HepG2 (cell line): ENCODE data around the gene FSIP1. TPM values are rescaled to one million over a fixed set of nuclear protein-coding genes. Genes with fewer than 3 reads are reported as not detected.

Source experiments
- ATAC-seq: fragments of 200-7000 bp; cut with Tn5 transposase; 3 replicates; pipeline ENCODE4 v1.9.1; 2020; ENCODE audit warnings: mild to moderate bottlenecking, moderate library complexity
- BruUV-seq: library from RNA; stranded (reverse); fragments of 400-500 nt; replicated peaks from 2 replicates; lab custom pipeline; 2021; lab: Mats Ljungman, UMichigan
- CTCF ChIA-PET: fragments of 300-600 bp; formaldehyde crosslinking; extraction: SDS; loops from one replicate; lab custom pipeline; 2021; ENCODE audit warnings: low total read pairs, inconsistent platforms, low intra/inter-chr PET ratio; lab: Yijun Ruan, JAX
- POLR2A ChIA-PET: fragments of 350-600 bp; sonication (Branson Sonifier 250); formaldehyde crosslinking; loops from one replicate; lab custom pipeline; 2020; ENCODE audit warnings: antibody characterized with exemption, inconsistent platforms; lab: Yijun Ruan, JAX
- DNase-seq: peaks from one replicate; pipeline ENCODE4 v3.0.0-alpha.2; 2015; ENCODE audit warnings: low spot score
- FAIRE-seq: peaks from 3 replicates; lab custom pipeline; 2011; peaks lifted over from hg19 to GRCh38; lab: Jason Lieb, UNC
- H2AFZ ChIP-seq: one replicate; pipeline ENCODE4 v1.6.1; 2011; ENCODE audit warnings: low read length, inconsistent platforms
- H3K27ac ChIP-seq: fragments of 300-600 bp; 3 replicates; pipeline ENCODE4 v1.8.0; 2011; ENCODE audit warnings: mixed run types, mild to moderate bottlenecking, mixed read lengths, low read length, inconsistent platforms; ENCODE audit not compliant: insufficient read depth; ENCODE audit errors: extremely low read length
- H3K27me3 ChIP-seq, 2 experiments: fragments of 200-600 bp in 1 of 2; 2 replicates in 1 of 2; 3 replicates in 1 of 2; pipeline versions ENCODE4 v1.6.0 to v1.8.0; 2011; ENCODE audit warnings: low read length in 2 of 2, mild to moderate bottlenecking in 2 of 2, moderate library complexity in 2 of 2, inconsistent platforms in 1 of 2; ENCODE audit not compliant: insufficient read depth in 2 of 2, control insufficient read depth in 1 of 2
- H3K36me3 ChIP-seq, 2 experiments: fragments of 200-600 bp in 1 of 2; replicated peaks in 1 of 2; 2 replicates in 1 of 2; 3 replicates in 1 of 2; pipeline versions ENCODE4 v1.5.1 to v1.8.0; 2011; ENCODE audit warnings: low read length in 2 of 2, inconsistent platforms in 1 of 2; ENCODE audit not compliant: insufficient read depth in 2 of 2, control insufficient read depth in 1 of 2
- H3K4me1 ChIP-seq: 2 replicates; pipeline ENCODE4 v1.5.1; 2012; ENCODE audit warnings: low read length, inconsistent platforms; ENCODE audit not compliant: insufficient read depth
- H3K4me2 ChIP-seq: 2 replicates; pipeline ENCODE4 v1.6.0; 2011; ENCODE audit warnings: low read depth, low read length, inconsistent platforms
- H3K4me3 ChIP-seq, 3 experiments: fragments of 200-600 bp in 1 of 3; sonication (generic), shearing (Covaris generic) in 1 of 3; replicated peaks in 1 of 3; 2 replicates each; pipeline ENCODE4 v1.5.1; 2011 to 2016; ENCODE audit warnings: low read length in 3 of 3, inconsistent platforms in 2 of 3, low read depth in 2 of 3, mild to moderate bottlenecking in 2 of 3, control low read depth in 1 of 3, mixed read lengths in 1 of 3; ENCODE audit not compliant: insufficient read depth in 1 of 3
- H3K79me2 ChIP-seq: one replicate; pipeline ENCODE4 v1.6.1; 2011; ENCODE audit warnings: low read length, inconsistent platforms; ENCODE audit not compliant: insufficient read depth
- H3K9ac ChIP-seq: 2 replicates; pipeline ENCODE4 v1.6.0; 2011; ENCODE audit warnings: mild to moderate bottlenecking, low read depth, low read length, inconsistent platforms; ENCODE audit not compliant: insufficient read depth
- H3K9me3 ChIP-seq: 2 replicates; pipeline ENCODE4 v1.5.1; 2012; ENCODE audit warnings: mild to moderate bottlenecking, low read length
- H4K20me1 ChIP-seq: 2 replicates; pipeline ENCODE4 v1.6.0; 2011; ENCODE audit warnings: inconsistent platforms, mild to moderate bottlenecking, low read length, moderate library complexity; ENCODE audit not compliant: insufficient read depth
- ATAD3A ChIP-seq: sonication (generic); formaldehyde crosslinking; IDR thresholded peaks from 2 replicates; pipeline ENCODE4 v1.4.0; 2020; ENCODE audit warnings: missing genetic modification reagents
- FOXC1 ChIP-seq: sonication (generic); formaldehyde crosslinking; IDR thresholded peaks from 2 replicates; pipeline ENCODE4 v1.8.0; 2022; ENCODE audit warnings: mild to moderate bottlenecking, missing genetic modification reagents, borderline replicate concordance
- JDP2 ChIP-seq: sonication (generic); formaldehyde crosslinking; IDR thresholded peaks from 2 replicates; pipeline ENCODE4 v1.8.1; 2022; ENCODE audit warnings: missing genetic modification reagents, borderline replicate concordance
- RFXAP ChIP-seq: sonication (generic); formaldehyde crosslinking; IDR thresholded peaks from 2 replicates; pipeline ENCODE4 v1.4.0; 2020; ENCODE audit warnings: missing genetic modification reagents, borderline replicate concordance
- SOX13 ChIP-seq, 3 experiments: fragments of 450-650 bp in 1 of 3; sonication (generic) in 1 of 3; formaldehyde crosslinking in 1 of 3; IDR thresholded peaks in 2 of 3; conservative IDR thresholded peaks in 1 of 3; 2 replicates each; pipeline versions ENCODE4 v1.5.0 to v1.6.1; 2016 to 2020; ENCODE audit warnings: antibody characterized with exemption in 1 of 3, mild to moderate bottlenecking in 1 of 3, missing compliant biosample characterization in 1 of 3, missing genetic modification reagents in 1 of 3, moderate library complexity in 1 of 3
- THAP11 ChIP-seq: IDR thresholded peaks from 2 replicates; pipeline ENCODE4 v1.6.1; 2016; ENCODE audit warnings: missing biosample characterization, missing genetic modification reagents
- ZNF296 ChIP-seq: sonication (generic); formaldehyde crosslinking; conservative IDR thresholded peaks from 2 replicates; pipeline ENCODE4 v1.5.0; 2020; ENCODE audit warnings: mild to moderate bottlenecking, missing genetic modification reagents
- ZNF451 ChIP-seq: sonication (generic); formaldehyde crosslinking; IDR thresholded peaks from 2 replicates; pipeline ENCODE4 v1.5.0; 2020; ENCODE audit warnings: mild to moderate bottlenecking, missing genetic modification reagents
- ZNF672 ChIP-seq: sonication (generic); formaldehyde crosslinking; IDR thresholded peaks from 2 replicates; pipeline ENCODE4 v1.8.1; 2022; ENCODE audit warnings: missing genetic modification reagents
- ZNF772 ChIP-seq: sonication (generic); formaldehyde crosslinking; IDR thresholded peaks from 2 replicates; pipeline ENCODE4 v1.5.0; 2020; ENCODE audit warnings: mild to moderate bottlenecking, missing genetic modification reagents
- WGBS: methylation state at CpG from one replicate; pipeline ENCODE4 v1.1.6; 2017; ENCODE audit warnings: low lambda C conversion rate; 5-methylcytosine and 5-hydroxymethylcytosine counted together
- in situ Hi-C: cut with HindIII; loops from 2 replicates; pipeline ENCODE4 v1.10.0; 2017; ENCODE audit warnings: low pct_unique_long_range_greater_than_20kb; ENCODE audit not compliant: extremely low pct_ligation_motif_present
- intact Hi-C: fragments of 100-400 bp; cut with micrococcal nuclease; formaldehyde crosslinking; loops from one replicate; pipeline ENCODE4 v1.10.0; 2022; ENCODE audit not compliant: unreplicated experiment
- polyA plus RNA-seq, 8 experiments: library from polyadenylated mRNA; depleted of rRNA in 3 of 8; stranded (reverse) in 7 of 8; unstranded in 1 of 8; fragments of >200 nt; fragmentation: Illumina TruSeq in 4 of 8; extraction: Trizol in 4 of 8; gene quantifications; 2 replicates each; pipeline versions ENCODE4 v1.2.1 to v1.2.3, GENCODE V29; 2011 to 2016; ENCODE audit warnings: low read depth in 4 of 8, missing spikeins in 1 of 8, mixed read lengths in 1 of 8; ENCODE audit not compliant: insufficient read depth in 1 of 8
- total RNA-seq, 5 experiments: library from RNA; depleted of rRNA; stranded (reverse); fragments of >200 nt; fragmentation: Illumina TruSeq; extraction: Trizol; gene quantifications; 2 replicates each; pipeline ENCODE4 v1.2.3, GENCODE V29; 2016; ENCODE audit warnings: low read depth in 1 of 5
- TF ChIP-seq, protein P1 (sequence below): sonication (generic); formaldehyde crosslinking; IDR thresholded peaks from 2 replicates; pipeline ENCODE4 v1.4.0; 2020; ENCODE audit warnings: mild to moderate bottlenecking, missing genetic modification reagents

The FSIP1 gene
- total and polyA plus RNA-seq, 2 of the 13 experiments (the other 11 are each of a cell fraction or from before 2014, with no cell fraction given), result 0.18 TPM; not detected in 1

DNA sequence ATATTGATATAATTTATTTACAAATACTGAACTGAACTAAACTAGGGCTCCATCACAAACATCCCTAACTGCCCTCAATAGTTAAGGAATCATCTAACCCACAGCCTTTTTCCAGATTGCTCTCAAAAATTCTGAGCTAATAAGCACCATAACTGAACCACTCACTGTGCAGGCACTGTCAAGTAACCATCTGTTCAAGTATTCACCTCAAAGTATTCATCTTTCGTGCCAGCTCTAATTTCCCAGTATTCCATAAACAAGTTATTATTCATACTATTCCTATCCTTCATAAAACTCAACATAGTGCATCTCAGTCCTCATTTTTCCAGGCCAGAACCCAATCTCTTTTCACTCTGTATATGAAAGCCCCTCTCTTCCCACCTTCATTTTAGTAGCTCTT, 160.7 kb downstream of the FSIP1 start:
- POLR2A ChIA-PET, result no interaction called here
- peaks cover 27% of the 10 kb centered on the region for H3K4me1 ChIP-seq
- WGBS, result 12% methylated on average over 1 of the region's 1 CpG

DNA sequence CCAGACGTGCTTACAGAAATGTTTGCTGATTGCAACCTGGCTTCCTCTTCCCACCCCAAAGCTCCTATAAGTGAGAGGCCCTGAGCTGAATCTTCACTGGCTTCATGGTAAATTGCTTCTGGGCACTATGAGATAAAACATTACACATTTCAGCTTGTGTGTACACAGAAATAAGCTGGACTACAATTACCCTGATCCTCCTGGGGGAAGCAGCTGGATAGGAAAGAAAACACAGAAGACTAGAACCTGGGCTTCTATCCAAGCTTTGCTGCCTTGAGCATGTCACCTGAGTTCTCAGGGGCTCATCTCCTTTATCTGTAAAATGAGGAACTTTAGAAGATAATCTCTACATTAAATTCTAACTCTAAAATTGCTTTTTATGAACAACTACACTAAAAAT, 161.4 kb downstream of the FSIP1 start:
- H3K4me1 ChIP-seq, result peaks cover 27% of the 10 kb centered on the region
- no peak overlapping the region for H3K9ac ChIP-seq
- ChIA-PET POLR2A (no interaction called here), CTCF (no interaction called here)
- no peak overlapping the region for H2AFZ ChIP-seq
- no peak overlapping the region for H3K4me3 ChIP-seq
- no peak for TF ChIP-seq RFXAP (CRISPR knock-in tag)
- no peak for TF ChIP-seq SOX13 (IDR thresholded peaks at IDR 0.05)
- TF ChIP-seq SOX13 (CRISPR knock-in tag; conservative IDR thresholded peaks at IDR 0.05 in 1 of 2, IDR thresholded peaks at IDR 0.05 in 1 of 2), result no peak
- no peak for TF ChIP-seq ZNF772
- TF ChIP-seq THAP11 (CRISPR knock-in tag), result 0 out of 2 replicates have a peak, but pooled peaks have one; percentile 18
- TF ChIP-seq ATAD3A (CRISPR knock-in tag), result no peak
- no peak for TF ChIP-seq ZNF451
- no peak overlapping the region for H3K27ac ChIP-seq
- H3K4me2 ChIP-seq, result no peak overlapping the region
- FAIRE-seq, result no peak
- no peak for DNase-seq
- intact Hi-C loops (no loop called here), in situ Hi-C loops (no loop called here)
- 0% methylated on average over 1 of the region's 1 CpG for WGBS
- BruUV-seq, result no TSS peak
- no peaks in the 10 kb centered on the region for H3K79me2 ChIP-seq
- no peaks in the 10 kb centered on the region for H3K9me3 ChIP-seq
- no peak for ATAC-seq
- no peaks in the 10 kb centered on the region for H4K20me1 ChIP-seq
- H3K27me3 ChIP-seq, result peaks cover 0 to 4% of the 10 kb centered on the region in 2 experiments; a peak in 1 of 5 replicates
- H3K36me3 ChIP-seq, result no peaks in the 10 kb centered on the region

More for the DNA sequence above, 160.7 kb downstream of the FSIP1 start:
- H3K79me2 ChIP-seq, result no peaks in the 10 kb centered on the region
- intact Hi-C loops, result no loop called here
- no peak overlapping the region for H3K9ac ChIP-seq
- FAIRE-seq (no peak), DNase-seq (no peak), ATAC-seq (no peak)
- H3K36me3 ChIP-seq, result no peaks in the 10 kb centered on the region
- H3K4me3 ChIP-seq, result no peak overlapping the region
- no peaks in the 10 kb centered on the region for H4K20me1 ChIP-seq
- CTCF ChIA-PET, result no interaction called here
- H3K9me3 ChIP-seq, result no peaks in the 10 kb centered on the region
- BruUV-seq, result no TSS peak
- no peak overlapping the region for H2AFZ ChIP-seq
- in situ Hi-C loops, result no loop called here
- TF ChIP-seq, protein P1, sequence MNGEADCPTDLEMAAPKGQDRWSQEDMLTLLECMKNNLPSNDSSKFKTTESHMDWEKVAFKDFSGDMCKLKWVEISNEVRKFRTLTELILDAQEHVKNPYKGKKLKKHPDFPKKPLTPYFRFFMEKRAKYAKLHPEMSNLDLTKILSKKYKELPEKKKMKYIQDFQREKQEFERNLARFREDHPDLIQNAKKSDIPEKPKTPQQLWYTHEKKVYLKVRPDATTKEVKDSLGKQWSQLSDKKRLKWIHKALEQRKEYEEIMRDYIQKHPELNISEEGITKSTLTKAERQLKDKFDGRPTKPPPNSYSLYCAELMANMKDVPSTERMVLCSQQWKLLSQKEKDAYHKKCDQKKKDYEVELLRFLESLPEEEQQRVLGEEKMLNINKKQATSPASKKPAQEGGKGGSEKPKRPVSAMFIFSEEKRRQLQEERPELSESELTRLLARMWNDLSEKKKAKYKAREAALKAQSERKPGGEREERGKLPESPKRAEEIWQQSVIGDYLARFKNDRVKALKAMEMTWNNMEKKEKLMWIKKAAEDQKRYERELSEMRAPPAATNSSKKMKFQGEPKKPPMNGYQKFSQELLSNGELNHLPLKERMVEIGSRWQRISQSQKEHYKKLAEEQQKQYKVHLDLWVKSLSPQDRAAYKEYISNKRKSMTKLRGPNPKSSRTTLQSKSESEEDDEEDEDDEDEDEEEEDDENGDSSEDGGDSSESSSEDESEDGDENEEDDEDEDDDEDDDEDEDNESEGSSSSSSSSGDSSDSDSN, result no peak
- TF ChIP-seq JDP2 (CRISPR knock-in tag), result no peak
- TF ChIP-seq ZNF296, result no peak
- TF ChIP-seq ZNF672 (CRISPR knock-in tag), result no peak
- TF ChIP-seq FOXC1 (CRISPR knock-in tag), result no peak
- H3K27ac ChIP-seq, result no peak overlapping the region
- H3K4me2 ChIP-seq, result no peak overlapping the region
- H3K27me3 ChIP-seq, result peaks cover 0 to 4% of the 10 kb centered on the region in 2 experiments; a peak in 1 of 5 replicates
